Thoracic aorta (tissue), 2 donors: ENCODE results near the gene FEM1A. TPM values are rescaled to one million over a fixed set of nuclear protein-coding genes. Genes with fewer than 3 reads are reported as not detected.
"Not testable (repeated sequence)": the region's sequence is repeated elsewhere in the genome, so short reads cannot be mapped to it uniquely, and the experiment has no call there.

Source experiments
- ATAC-seq: fragments of 150-250 bp; one replicate; pipeline ENCODE4 v1.8.0; 2017; ENCODE audit warnings: low read depth; ENCODE audit not compliant: insufficient number of reproducible peaks, low FRiP score
- DNase-seq: peaks from one replicate; pipeline ENCODE4 v3.0.0-alpha.2; 2020; ENCODE audit warnings: low spot score
- H3K27ac ChIP-seq, 2 donors: fragments of 200-600 bp; sonication (generic); 1 replicate in 1 of 2; 2 replicates in 1 of 2; pipeline ENCODE4 v1.5.1; 2016; ENCODE audit warnings: mild to moderate bottlenecking in 2 of 2, moderate library complexity in 2 of 2
- H3K27me3 ChIP-seq: fragments of 200-600 bp; sonication (generic); replicated peaks from 2 replicates; pipeline ENCODE4 v1.6.0; 2016; ENCODE audit warnings: mild to moderate bottlenecking; ENCODE audit not compliant: insufficient read depth
- H3K36me3 ChIP-seq: fragments of 200-600 bp; sonication (generic); one replicate; pipeline ENCODE4 v1.5.1; 2016
- H3K4me1 ChIP-seq, 2 donors: fragments of 200-600 bp; sonication (generic); 1 replicate in 1 of 2; 2 replicates in 1 of 2; pipeline versions ENCODE4 v1.5.1 to v1.6.0; 2016; ENCODE audit warnings: low read depth in 2 of 2, mild to moderate bottlenecking in 1 of 2; ENCODE audit not compliant: control insufficient read depth in 1 of 2
- H3K4me3 ChIP-seq: fragments of 200-600 bp; sonication (generic); 2 replicates; pipeline ENCODE4 v1.5.1; 2016; ENCODE audit warnings: mild to moderate bottlenecking
- H3K9me3 ChIP-seq: fragments of 200-600 bp; sonication (generic); 2 replicates; pipeline ENCODE4 v1.5.1; 2016
- total RNA-seq, 2 donors: library from RNA; depleted of rRNA; stranded (reverse); fragments of >200 nt; gene quantifications; one replicate each; pipeline versions ENCODE4 v1.1.0 to v1.2.3, GENCODE V29; 2016
- TF ChIP-seq, protein P1 (sequence below): fragments of 200-600 bp; sonication (generic); IDR thresholded peaks from one replicate; pipeline ENCODE4 v1.5.1; 2019; ENCODE audit warnings: antibody characterized with exemption

Gene FEM1A
- total RNA-seq, 2 donors from 2014 or later, result 15.7 to 17.1 TPM

DNA sequence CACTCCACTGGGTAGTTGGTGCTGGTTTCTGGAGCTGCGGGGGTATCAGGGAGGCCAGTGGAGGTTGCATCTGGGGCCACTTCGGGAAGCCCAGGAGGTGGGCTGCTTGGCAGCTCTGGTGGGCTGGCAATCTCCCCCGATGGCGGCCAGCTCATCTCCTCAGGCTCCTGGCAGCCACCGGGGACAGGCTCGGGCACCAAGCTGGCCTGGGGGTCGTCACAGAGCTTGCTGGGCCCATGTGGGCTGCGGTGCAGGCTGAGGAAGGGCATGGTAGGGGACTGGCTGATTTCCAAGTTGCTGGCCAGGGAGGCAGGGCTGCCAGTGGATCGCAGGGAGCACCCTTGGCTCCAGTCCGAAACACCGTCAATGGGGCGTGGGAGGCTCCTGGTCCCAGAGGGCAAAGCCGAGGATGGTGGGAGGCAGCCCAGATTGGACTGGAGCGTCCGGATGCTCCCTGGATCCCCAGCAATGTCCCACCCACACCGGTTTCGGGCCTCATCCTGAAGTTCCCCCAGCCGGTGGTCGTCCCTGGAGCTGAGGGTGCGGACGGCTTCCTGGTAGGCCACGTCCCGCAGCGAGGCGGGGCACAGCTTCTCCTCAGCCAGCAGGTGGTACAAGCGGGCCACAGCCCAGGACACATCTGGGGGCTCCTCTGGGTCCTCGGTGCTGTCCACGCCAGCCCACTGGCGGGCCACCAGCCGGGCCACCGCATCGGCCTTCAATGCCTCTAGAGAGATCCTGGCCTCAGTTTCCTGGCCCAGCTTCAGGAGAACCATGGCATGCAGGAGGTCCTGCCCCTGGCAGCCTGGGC is 26.1 kb downstream of the FEM1A start:
- ATAC-seq, result no peak

DNA sequence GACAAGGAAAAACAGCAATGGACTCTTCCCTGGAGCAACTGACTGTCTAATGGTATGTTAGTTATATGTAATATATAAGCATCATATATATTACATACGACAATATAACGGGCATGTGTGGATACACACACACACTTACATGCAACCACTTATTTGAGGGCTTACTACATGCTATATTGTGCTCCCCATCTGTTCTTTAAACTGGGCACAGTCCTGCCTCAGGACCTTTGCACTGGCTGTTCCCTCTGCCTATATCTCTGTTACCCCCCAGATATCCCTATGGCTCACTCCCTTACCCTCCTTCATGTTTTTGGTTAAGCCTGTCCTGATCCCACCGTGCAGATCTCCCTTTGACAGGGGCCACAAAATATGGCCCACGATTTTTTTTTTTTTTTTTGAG is 29.7 kb downstream of the FEM1A start:
- ATAC-seq (no peak), DNase-seq (no peak)
- H3K36me3 ChIP-seq, result peaks cover 18% of the 10 kb centered on the region

More for the DNA sequence above, 26.1 kb downstream of the FEM1A start:
- H3K9me3 ChIP-seq, result no peaks in the 10 kb centered on the region
- H3K27ac ChIP-seq, result no peak overlapping the region
- DNase-seq, result no peak
- H3K36me3 ChIP-seq, result peaks cover 21% of the 10 kb centered on the region
- H3K27me3 ChIP-seq, result no peaks in the 10 kb centered on the region
- TF ChIP-seq, protein P1, sequence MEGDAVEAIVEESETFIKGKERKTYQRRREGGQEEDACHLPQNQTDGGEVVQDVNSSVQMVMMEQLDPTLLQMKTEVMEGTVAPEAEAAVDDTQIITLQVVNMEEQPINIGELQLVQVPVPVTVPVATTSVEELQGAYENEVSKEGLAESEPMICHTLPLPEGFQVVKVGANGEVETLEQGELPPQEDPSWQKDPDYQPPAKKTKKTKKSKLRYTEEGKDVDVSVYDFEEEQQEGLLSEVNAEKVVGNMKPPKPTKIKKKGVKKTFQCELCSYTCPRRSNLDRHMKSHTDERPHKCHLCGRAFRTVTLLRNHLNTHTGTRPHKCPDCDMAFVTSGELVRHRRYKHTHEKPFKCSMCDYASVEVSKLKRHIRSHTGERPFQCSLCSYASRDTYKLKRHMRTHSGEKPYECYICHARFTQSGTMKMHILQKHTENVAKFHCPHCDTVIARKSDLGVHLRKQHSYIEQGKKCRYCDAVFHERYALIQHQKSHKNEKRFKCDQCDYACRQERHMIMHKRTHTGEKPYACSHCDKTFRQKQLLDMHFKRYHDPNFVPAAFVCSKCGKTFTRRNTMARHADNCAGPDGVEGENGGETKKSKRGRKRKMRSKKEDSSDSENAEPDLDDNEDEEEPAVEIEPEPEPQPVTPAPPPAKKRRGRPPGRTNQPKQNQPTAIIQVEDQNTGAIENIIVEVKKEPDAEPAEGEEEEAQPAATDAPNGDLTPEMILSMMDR, result no peak
- no peak overlapping the region for H3K4me3 ChIP-seq
- H3K4me1 ChIP-seq, result peaks cover 17 to 24% of the 10 kb centered on the region in 2 donors

DNA sequence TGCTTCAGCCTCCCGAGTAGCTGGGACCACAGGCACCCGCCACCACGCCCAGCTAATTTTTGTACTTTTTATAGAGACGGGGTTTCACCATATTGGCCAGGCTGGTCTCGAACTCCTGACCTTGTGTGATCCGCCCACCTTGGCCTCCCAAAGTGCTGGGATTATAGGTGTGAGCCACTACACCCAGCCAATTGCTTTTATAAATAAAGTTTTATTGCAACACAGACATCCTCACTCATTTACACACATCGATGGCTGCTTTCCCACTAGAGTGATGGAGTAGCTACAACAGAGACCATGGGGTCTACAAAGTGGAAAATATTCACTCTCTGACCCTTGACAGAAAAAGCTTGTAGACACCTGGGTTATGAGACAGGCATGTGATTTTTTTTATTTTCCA is 30.8 kb downstream of the FEM1A start:
- not testable (repeated sequence) for H3K27me3 ChIP-seq, H3K27ac ChIP-seq, ATAC-seq, H3K4me3 ChIP-seq, H3K9me3 ChIP-seq, H3K36me3 ChIP-seq, H3K4me1 ChIP-seq, DNase-seq

More for the DNA sequence above, 29.7 kb downstream of the FEM1A start:
- H3K27me3 ChIP-seq, result no peaks in the 10 kb centered on the region
- H3K27ac ChIP-seq, result no peak overlapping the region
- H3K4me1 ChIP-seq, result no peaks in the 10 kb centered on the region
- H3K9me3 ChIP-seq, result no peaks in the 10 kb centered on the region
- H3K4me3 ChIP-seq, result no peak overlapping the region
- TF ChIP-seq, protein P1, result no peak

DNA sequence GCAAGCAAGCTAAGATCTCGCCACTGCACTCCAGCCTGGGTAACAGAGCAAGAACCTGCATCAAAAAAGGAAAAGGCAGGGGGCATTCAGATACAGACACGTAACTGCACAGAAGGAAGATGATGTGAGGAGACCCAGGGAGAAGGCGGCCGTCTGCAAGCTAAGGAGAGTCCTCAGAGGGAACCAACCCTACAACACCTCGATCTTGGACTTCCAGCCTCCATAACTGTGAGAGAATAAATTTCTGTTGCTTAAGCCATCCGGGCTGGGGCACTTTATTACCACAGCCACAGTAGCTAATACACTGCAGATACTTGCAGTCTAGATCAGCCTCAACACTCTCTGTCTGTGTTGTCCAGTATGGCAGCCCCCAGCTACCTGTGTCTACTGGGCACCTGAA is 32.0 kb downstream of the FEM1A start:
- TF ChIP-seq, protein P1, result no peak
- no peaks in the 10 kb centered on the region for H3K9me3 ChIP-seq
- no peak for ATAC-seq

DNA sequence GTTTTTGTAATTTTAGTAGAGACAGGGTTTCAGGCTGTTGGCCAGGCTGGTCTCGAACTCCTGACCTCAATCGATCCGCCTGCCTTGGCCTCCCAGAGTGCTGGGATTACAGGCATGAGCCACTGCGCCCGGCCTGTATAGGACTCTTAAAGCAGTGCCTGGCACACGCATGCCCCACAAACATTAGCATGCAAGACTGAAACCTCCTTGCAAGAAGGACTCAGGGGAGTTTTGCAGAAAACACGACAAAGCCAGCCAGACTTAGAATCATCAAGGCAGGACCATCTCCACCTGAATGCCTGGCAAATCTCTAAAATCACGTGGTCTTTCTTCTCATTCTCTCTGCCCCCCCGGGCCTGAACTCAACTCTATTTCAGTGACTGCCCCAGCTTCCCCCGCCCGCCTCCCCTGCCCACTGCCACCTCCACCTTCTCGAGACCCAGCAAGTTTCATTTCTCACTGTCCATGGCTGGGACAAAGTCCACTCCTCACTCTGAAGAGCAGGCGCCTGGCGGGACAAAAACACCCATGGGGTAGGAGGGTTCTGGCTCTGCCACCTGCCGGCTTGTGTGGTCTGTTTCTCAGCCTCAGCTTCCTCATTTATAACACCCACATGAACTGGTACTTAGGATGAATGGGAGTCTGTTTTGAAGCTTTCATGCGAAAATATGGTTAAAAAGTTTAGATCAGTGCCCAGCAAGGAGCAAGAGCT is 37.6 kb downstream of the FEM1A start:
- Histone ChIP-seq H3K27me3 (no peaks in the 10 kb centered on the region), H3K9me3 (no peaks in the 10 kb centered on the region), H3K4me1 (peaks cover 16 to 18% of the 10 kb centered on the region in 2 donors), H3K4me3 (peak overlapping the region; percentile 7), H3K36me3 (no peaks in the 10 kb centered on the region), H3K27ac (no peak overlapping the region)
- TF ChIP-seq, protein P1, result no peak
- no peak for DNase-seq
- no peak for ATAC-seq

More for the DNA sequence above, 32.0 kb downstream of the FEM1A start:
- no peak for DNase-seq
- peaks cover 0 to 5% of the 10 kb centered on the region in 2 donors for H3K4me1 ChIP-seq
- H3K27ac ChIP-seq, result no peak overlapping the region
- H3K4me3 ChIP-seq, result no peak overlapping the region
- H3K36me3 ChIP-seq, result no peaks in the 10 kb centered on the region
- H3K27me3 ChIP-seq, result no peaks in the 10 kb centered on the region
